ENCODE data around the gene DGKA.
"Not testable (repeated sequence)": the region's sequence is repeated elsewhere in the genome, so short reads cannot be mapped to it uniquely, and the experiment has no call there.

DGKA gene

GRCh38 chr12:55966408-55967281, 35.7 kb downstream of the DGKA start, which contains the start of gene CDK2:
Gene CDK2, plus strand, starts transcription at chr12:55966830. Its CDS starts 179 bp downstream, at chr12:55967009.
- peak; percentile 96 for DNase-seq (ENCODE audit: low read depth, low spot score)

DNA sequence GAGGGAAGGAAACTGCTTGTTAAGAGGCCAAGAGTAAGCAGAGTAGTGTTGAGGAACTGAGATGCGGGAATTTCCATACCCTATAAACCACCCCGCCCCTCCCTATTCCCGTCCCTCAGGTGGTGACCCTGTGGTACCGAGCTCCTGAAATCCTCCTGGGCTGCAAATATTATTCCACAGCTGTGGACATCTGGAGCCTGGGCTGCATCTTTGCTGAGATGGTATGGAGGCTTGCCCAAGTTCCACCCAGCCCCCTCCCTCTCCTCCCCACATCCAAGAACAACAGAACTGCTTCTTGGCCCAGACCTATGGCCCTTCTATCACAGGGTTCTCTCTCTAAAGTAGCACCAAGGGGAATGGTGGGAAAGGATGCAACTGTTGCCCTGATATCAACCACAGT, 38.4 kb downstream of the DGKA start:
- no peak for DNase-seq (ENCODE audit: low read depth, low spot score)

GRCh38 chr12:55970775-55971174, 39.8 kb downstream of the DGKA start:
- DNase-seq (ENCODE audit: low read depth, low spot score): no peak

- peak; percentile 30 for DNase-seq (ENCODE audit: low read depth, low spot score)
These were observed 41.1 kb downstream of the DGKA start for GRCh38 chr12:55972042-55972441.

GRCh38 chr12:55972456-55972855, 41.5 kb downstream of the DGKA start:
- no peak for DNase-seq (ENCODE audit: low read depth, low spot score)

- no peak for DNase-seq (ENCODE audit: low read depth, low spot score)
These were observed 42.1 kb downstream of the DGKA start for GRCh38 chr12:55972911-55973598.

DNA sequence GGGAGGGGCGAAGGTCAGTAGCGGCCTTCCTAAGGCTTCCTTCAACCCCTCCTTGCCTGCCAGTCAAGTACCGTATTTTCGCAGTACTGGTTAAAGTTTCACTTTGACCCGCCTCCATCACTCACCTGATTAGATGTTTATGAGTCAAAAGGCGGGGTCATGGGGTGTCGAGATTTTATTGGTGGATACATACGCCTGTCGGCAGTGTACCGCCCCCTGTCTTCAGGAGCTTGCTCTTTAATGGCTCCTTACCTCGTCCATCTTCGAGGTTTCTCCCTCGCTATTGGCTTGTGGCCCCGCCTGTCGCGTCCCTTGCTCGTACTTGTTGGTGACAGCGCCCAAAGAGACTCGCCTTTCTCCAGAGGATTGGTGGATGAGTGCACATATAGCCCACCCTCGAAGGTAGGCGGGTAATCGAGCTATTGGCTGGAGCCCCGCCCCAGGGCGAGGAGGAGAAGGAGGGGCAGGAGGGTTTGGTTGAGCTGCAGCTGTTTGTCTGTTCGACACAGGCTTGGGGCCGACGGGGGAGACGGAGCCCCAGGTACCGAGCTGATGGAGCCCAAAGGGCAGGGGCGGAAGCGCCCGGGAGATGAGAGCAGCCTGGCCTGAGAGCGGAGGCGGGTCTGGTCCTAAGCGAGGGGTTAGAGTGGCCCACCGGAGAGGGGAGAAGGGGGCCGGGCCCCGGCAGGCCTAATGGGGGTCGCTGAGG, 42.8 kb downstream of the DGKA start, which contains the start of gene RAB5B:
RAB5B (plus strand) TSS at position 480 of the 709 bp plus-strand sequence. CDS start 12,883 bp downstream, outside the sequence.
- DNase-seq (ENCODE audit: low read depth, low spot score): peak; percentile 100

DNA sequence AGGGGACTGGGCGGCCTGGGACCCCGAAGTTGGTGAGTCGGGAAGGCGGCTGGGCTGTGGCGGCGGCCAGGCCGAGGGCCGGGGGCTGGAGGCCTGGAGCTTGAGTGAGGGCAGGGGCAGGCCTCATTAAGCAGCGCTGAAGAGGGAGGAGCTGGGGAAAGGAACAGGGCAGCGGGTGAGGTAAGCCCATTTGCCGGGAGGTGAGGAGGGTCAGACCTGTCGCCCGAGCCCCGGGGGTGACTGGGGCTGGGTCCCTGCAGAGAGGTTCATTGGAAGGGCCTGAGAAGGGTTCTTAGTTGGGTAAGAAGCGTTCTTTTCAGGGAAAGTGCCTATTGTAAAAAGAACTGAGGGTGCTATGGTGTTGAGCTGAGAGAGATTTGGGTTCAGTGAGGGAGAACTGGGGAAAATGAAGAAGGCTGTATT, 43.4 kb downstream of the DGKA start:
- DNase-seq (ENCODE audit: low read depth, low spot score): peak; percentile 80

DNA sequence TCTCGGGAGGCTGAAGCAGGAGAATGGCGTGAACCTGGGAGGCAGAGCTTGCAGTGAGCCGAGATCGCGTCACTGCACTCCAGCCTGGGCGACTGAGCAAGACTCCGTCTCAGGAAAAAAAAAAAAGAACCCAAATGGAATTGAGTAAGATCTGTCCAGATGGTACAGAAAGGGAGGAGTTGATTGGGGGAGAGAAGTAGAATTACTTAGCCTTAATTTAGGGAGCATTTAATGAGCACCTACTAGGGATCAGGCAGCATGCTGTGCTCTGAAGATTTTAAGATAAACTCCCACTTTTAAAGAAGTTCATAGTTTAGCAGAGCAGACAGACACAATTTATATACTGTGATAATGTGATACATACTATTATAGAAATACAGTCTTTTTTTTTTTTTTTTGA, 47.4 kb downstream of the DGKA start:
- DNase-seq (ENCODE audit: low read depth, low spot score): no peak

GRCh38 chr12:55979069-55979468, 48.1 kb downstream of the DGKA start:
- no peak for DNase-seq (ENCODE audit: low read depth, low spot score)

- DNase-seq (ENCODE audit: low read depth, low spot score): not testable (repeated sequence)
These were observed 50.9 kb downstream of the DGKA start for GRCh38 chr12:55981882-55982281.

DNA sequence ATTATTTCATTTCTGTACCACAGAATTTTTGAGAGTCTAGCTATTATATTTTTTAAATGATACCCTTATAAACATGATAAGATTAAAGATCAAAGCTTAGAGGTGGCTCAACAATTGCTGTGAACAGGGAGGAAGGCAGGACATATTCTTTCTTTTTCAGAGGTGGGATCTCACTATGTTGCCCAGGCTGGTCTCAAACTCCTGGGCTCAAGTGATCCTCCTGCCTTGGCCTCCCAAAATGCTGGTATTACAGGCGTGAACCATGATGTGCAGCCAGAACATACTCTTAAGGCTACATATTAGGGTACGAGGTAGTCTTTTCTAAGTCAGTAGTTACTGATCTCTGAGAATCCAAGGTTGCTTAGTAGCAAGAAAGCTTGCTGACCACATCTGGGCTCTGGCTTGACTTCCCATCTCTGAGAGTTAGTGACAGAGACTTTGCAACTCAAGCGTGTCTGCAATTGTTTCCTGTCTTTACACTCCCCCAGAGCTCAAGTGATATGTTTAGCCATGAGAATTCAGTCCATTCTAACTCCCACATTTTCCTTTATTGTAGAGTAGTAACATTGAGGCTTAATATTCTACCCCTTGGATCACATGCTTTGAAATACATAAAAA, 51.5 kb downstream of the DGKA start:
- no peak for DNase-seq (ENCODE audit: low read depth, low spot score)

DNA sequence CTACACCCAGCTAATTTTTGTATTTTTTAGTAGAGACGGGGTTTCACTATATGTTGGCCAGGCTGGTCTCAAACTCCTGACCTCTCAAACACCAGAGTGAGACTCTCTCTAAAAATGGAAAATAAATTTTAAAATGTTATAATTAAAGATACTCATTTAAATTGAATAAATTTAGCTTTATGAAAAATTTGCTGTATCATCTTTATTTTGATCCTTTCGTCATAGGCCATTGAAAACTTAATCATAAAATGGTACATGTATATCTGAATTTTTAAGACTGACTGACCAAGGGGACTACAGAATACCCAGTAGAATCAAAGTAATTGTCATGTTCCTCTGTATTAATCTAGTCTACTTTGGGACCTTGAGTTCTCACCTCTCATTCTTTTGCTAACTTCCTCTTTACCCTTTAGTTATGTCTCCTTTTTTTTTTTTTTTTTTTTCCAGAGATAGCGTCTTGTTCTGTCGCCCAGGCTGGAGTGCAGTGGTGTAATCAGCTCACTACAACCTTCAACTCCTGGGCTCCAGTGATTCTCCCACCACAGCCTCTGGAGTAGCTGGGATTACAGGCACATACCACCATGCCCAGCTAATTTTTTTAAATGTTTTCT, 52.4 kb downstream of the DGKA start:
- DNase-seq (ENCODE audit: low read depth, low spot score): no peak

GRCh38 chr12:55984861-55985260, 53.9 kb downstream of the DGKA start:
- no peak for DNase-seq (ENCODE audit: low read depth, low spot score)

GRCh38 chr12:55985341-55985740, 54.4 kb downstream of the DGKA start:
- no peak for DNase-seq (ENCODE audit: low read depth, low spot score)

DNA sequence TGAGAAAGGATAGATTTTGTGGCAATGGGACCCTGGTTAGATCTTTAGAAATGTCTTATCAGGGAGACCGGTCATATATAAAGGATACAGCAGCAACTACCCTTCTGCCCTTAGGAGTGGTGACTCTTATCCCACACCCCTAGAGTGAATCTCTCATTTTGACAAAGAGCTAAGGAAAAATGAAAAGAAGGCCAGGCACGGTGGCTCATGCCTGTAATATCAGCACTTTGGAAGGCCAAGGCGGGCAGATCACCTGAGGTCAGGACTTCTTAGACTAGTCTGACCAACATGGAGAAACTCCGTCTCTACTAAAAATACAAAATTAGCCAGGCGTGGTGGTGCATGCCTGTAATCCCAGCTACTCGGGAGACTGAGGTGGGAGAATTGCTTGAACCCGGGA, 55.0 kb downstream of the DGKA start:
- not testable (repeated sequence) for DNase-seq (ENCODE audit: low read depth, low spot score)

GRCh38 chr12:55991110-55991509, 60.1 kb downstream of the DGKA start:
- no peak for DNase-seq (ENCODE audit: low read depth, low spot score)

DNA sequence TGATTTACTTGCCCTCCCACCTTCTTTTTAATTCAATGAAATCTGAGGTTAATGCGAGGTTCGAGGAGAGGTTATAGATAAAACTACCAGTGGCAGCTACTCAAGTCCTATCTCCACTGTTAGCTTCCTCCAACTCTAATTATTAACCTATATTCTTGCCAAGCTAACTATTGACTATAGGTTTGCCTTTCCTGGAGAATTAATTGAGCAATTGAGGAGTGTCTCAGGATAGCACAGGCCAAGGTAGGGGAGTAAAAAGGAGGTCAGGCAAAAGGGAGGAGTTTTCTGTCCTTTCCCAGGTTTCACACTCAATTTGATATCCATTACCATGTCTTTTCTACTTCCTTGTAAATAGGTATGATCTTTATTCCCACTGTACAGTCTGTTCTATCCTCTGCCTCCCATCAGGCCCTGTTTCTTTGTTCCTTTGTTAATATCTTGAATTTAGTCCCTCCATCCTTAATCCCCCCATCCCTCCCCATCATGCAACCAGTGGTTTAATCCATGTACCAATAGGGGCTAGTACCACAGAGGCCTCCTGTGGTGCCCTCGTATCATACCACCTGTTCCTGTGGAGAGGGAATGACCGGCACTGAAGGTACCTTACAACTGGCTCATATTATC, 62.4 kb downstream of the DGKA start:
- DNase-seq (ENCODE audit: low read depth, low spot score): no peak

DNA sequence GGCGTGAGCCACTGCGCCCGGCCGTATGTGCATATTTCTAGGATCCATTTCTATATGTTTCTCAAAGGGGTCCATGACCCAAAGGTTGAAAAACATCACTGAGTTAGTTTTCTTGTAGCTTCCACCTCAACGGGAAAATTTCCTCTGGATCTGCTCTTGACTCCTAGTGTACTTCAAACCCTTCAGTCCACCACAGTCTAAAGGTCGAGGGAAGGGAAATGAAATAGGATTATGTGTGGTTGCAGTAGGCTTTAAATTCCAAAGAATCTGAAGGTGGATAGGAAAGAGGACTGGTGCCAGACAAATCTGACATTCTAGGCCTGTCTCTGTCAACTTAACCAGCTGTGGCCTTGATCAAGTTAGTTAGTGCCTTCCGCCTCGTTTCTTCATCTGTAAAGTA, 64.4 kb downstream of the DGKA start:
- DNase-seq (ENCODE audit: low read depth, low spot score): no peak

GRCh38 chr12:55996201-55996714, 65.3 kb downstream of the DGKA start:
- peak; percentile 40 for DNase-seq (ENCODE audit: low read depth, low spot score)
